Ovary (tissue), 9 donors: ENCODE results near the gene OTUD7B. TPM values are rescaled to one million over a fixed set of nuclear protein-coding genes. Genes with fewer than 3 reads are reported as not detected.
A peak's percentile ranks its signal among the peaks of the same experiment; 100 is the strongest.

ENCODE experiments used
- DNase-seq, 5 donors: peaks; one replicate each; pipeline ENCODE4 v3.0.0-alpha.2; 2019 to 2020
- H3K27ac ChIP-seq, 2 donors: fragments of 200-600 bp; one replicate each; pipeline versions ENCODE4 v1.5.1 to v1.8.0; 2019 to 2022
- H3K27me3 ChIP-seq: fragments of 200-600 bp; one replicate; pipeline ENCODE4 v1.8.0; 2022
- H3K36me3 ChIP-seq: fragments of 200-600 bp; sonication (generic); one replicate; pipeline ENCODE4 v1.5.1; 2019
- H3K4me1 ChIP-seq: one replicate; pipeline ENCODE4 v1.8.1; 2013; ENCODE audit warnings: mild to moderate bottlenecking, moderate library complexity; ENCODE audit not compliant: insufficient read depth
- H3K4me3 ChIP-seq: fragments of 200-600 bp; sonication (generic); one replicate; pipeline ENCODE4 v1.5.1; 2017
- H3K9me3 ChIP-seq, 2 donors: fragments of 200-600 bp in 1 of 2; sonication (generic) in 1 of 2; one replicate each; pipeline versions ENCODE4 v1.5.1 to v1.8.1; 2013 to 2019; ENCODE audit warnings: mild to moderate bottlenecking in 1 of 2, moderate library complexity in 1 of 2
- EP300 ChIP-seq: sonication (generic); formaldehyde crosslinking; IDR thresholded peaks from one replicate; pipeline ENCODE4 v1.6.1; 2017; ENCODE audit warnings: antibody characterized with exemption
- POLR2A ChIP-seq: fragments of 450-650 bp; IDR thresholded peaks from one replicate; pipeline ENCODE4 v1.6.1; 2017; ENCODE audit warnings: antibody characterized with exemption, mild to moderate bottlenecking, moderate library complexity
- WGBS, 3 donors: extraction: QIAGEN DNeasy Blood & Tissue Kit in 1 of 3; methylation state at CpG; one replicate each; pipeline versions ENCODE4 v1.1.5 to v1.1.7; 2013 to 2017; 5-methylcytosine and 5-hydroxymethylcytosine counted together
- intact Hi-C, 4 donors: fragments of 100-400 bp; cut with DNase I; formaldehyde crosslinking; loops; one replicate each; pipeline versions ENCODE4 v1.11.0 to v1.15.1; 2022 to 2023
- polyA plus RNA-seq, 2 donors: library from polyadenylated mRNA; stranded (reverse); fragments of 200-250 nt in 1 of 2; fragments of 350-450 nt in 1 of 2; fragmentation: Illumina TruSeq in 1 of 2; extraction: RNeasy Lipid Tissue Mini Kit (QIAGEN cat#74804) in 1 of 2; gene quantifications; one replicate each; pipeline ENCODE4 v1.2.3, GENCODE V29; 2013 to 2014
- total RNA-seq, 7 donors: library from RNA; depleted of rRNA in 2 of 7; stranded (reverse); fragments of >200 nt in 2 of 7; fragmentation: NEBNext Ultra II Directional in 3 of 7; extraction: Animal tissue kit (Norgen Biotek cat#: 25700) in 3 of 7; gene quantifications; one replicate each; pipeline versions ENCODE4 v1.1.0 to v1.2.4, GENCODE V29; 2016 to 2023
- TF ChIP-seq, protein P1 (sequence below), 3 donors: fragments of 450-650 bp in 2 of 3; fragments of 200-600 bp in 1 of 3; IDR thresholded peaks; one replicate each; pipeline versions ENCODE4 v1.5.1 to v1.8.0; 2016 to 2022; ENCODE audit warnings: antibody characterized with exemption in 3 of 3, mild to moderate bottlenecking in 1 of 3
- donor health status: DM: no; HTN: no; CAD: no; lungs with moderate emphysema.
- donor health status: DM: no; HTN: no; CAD: no.
- donor health status: Bipolar disorder and iron deficiency.
- donor health status: DM: yes; HTN: yes; CAD: no.
- donor health status: DM: no; HTN: no; CAD: no.
- donor health status: DM: yes; HTN: yes; CAD: no.

The OTUD7B gene
- total and polyA plus RNA-seq, 9 donors, result 9.4 to 40.1 (median 28.8) TPM

DNA sequence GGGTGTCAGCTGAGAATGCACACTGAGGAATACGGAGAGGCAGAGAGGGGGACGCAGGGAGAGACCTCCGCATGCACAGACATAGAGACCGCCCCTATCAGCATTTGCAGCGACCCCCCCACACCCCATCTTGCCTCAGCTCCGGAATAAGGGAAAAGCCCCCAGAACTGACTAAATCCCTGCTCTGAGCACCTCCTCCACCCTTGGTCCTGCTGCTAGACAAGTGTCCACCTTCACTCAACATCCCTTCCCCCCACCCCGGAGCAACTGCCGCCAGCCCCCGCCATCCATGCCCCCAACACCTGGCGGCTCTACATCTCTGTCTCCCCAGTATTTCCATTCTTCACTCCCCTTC lies 93.7 kb downstream of the OTUD7B start:
- Histone ChIP-seq H3K27ac (no peak overlapping the region), H3K9me3 (no peaks in the 10 kb centered on the region), H3K36me3 (no peaks in the 10 kb centered on the region), H3K4me1 (no peaks in the 10 kb centered on the region), H3K4me3 (peak overlapping the region; percentile 70), H3K27me3 (no peaks in the 10 kb centered on the region)
- TF ChIP-seq, protein P1, sequence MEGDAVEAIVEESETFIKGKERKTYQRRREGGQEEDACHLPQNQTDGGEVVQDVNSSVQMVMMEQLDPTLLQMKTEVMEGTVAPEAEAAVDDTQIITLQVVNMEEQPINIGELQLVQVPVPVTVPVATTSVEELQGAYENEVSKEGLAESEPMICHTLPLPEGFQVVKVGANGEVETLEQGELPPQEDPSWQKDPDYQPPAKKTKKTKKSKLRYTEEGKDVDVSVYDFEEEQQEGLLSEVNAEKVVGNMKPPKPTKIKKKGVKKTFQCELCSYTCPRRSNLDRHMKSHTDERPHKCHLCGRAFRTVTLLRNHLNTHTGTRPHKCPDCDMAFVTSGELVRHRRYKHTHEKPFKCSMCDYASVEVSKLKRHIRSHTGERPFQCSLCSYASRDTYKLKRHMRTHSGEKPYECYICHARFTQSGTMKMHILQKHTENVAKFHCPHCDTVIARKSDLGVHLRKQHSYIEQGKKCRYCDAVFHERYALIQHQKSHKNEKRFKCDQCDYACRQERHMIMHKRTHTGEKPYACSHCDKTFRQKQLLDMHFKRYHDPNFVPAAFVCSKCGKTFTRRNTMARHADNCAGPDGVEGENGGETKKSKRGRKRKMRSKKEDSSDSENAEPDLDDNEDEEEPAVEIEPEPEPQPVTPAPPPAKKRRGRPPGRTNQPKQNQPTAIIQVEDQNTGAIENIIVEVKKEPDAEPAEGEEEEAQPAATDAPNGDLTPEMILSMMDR (IDR thresholded peaks at IDR 0.05), result no peak
- no peak for TF ChIP-seq POLR2A
- no peak for TF ChIP-seq EP300
- 5 to 7% (median 6%) methylated on average over 10 of the region's 10 CpGs for WGBS, 3 donors
- intact Hi-C loops, result no loop called here
- DNase-seq, result no peak

DNA sequence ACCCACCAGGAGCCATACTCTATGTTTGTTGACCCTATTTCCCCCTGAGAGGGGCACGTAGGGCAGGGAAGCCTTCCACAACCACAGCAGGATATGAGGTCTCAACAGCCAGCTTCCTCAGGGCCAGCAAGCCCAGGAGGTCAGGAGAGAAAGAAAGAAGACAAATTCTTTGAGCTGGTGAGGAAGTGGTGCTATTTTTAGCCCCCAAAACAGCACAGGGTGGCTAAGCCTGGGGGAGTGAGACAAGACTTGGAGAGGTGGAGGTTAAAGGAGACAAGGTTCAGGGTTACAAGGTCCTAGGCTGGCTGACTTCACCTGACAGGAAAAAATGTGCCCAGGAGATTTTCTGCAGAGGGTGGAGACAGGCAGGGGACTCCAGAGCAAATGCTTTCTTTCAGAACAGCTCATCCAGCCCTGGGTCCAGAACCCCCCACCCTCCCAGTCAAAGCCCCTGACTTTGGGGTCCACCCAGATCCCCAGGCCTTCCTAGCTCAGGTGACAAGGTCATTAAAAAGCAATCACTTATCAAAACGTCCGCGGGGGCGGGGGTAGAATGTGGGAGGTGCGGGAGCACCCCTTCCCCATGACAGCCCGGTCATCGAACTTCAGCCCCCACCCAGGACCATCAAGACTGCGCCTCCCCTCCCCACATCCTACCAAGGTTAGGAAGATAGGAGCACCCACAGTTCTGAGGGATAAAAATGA lies 94.2 kb downstream of the OTUD7B start:
- no peak for TF ChIP-seq EP300
- TF ChIP-seq, protein P1 (IDR thresholded peaks at IDR 0.05), result no peak
- no peak for TF ChIP-seq POLR2A
- Histone ChIP-seq H3K27me3 (no peaks in the 10 kb centered on the region), H3K4me3 (peak overlapping the region; percentile 70), H3K4me1 (no peaks in the 10 kb centered on the region), H3K27ac (no peak overlapping the region), H3K36me3 (no peaks in the 10 kb centered on the region), H3K9me3 (no peaks in the 10 kb centered on the region)
- DNase-seq, result no peak
- 6 to 19% (median 14%) methylated on average over 9 of the region's 9 CpGs for WGBS, 3 donors
- intact Hi-C loops, result no loop called here

DNA sequence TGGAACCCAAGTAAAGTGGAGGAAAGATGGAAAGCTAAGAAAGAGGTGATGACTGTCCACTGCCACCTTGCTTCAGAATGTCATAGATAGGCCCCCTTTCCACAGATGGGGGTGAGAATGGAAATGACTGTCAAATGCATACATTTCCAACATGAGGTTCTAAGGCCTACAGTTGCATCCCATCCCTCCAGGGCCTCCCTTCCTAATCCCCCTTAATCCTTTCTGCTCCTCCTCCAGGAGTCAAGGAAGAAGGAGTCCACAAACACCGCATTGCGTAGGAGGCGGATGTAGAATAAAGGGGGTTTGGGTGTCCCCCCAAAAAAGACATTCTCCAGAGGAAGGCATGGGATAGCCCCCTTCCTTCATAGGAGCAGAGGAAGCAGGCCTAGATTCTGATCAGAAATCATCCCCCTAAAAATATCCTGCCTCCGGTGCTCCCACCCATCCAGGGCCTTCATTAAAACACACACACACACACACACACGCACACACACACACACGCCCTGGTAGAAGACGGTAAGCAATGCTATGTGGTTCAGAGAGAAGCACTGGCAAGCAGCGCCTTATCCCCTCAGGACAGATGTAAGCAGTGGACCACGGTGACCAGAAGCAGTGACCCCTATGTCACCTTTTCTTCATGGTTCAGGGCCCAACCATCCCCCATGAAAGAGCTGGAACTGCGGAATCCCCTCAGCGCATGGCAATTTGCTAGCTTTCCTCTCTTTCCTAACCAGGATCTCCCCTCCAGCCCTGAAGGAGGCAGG lies 94.9 kb downstream of the OTUD7B start:
- TF ChIP-seq POLR2A (no peak), EP300 (no peak)
- TF ChIP-seq, protein P1 (IDR thresholded peaks at IDR 0.05), result no peak
- 85 to 86% (median 85%) methylated on average over 11 of the region's 11 CpGs for WGBS, 3 donors
- Histone ChIP-seq H3K4me3 (no peak overlapping the region), H3K36me3 (no peaks in the 10 kb centered on the region), H3K4me1 (no peaks in the 10 kb centered on the region), H3K9me3 (no peaks in the 10 kb centered on the region), H3K27ac (no peak overlapping the region), H3K27me3 (no peaks in the 10 kb centered on the region)
- DNase-seq, result no peak
- intact Hi-C loops, result no loop called here

DNA sequence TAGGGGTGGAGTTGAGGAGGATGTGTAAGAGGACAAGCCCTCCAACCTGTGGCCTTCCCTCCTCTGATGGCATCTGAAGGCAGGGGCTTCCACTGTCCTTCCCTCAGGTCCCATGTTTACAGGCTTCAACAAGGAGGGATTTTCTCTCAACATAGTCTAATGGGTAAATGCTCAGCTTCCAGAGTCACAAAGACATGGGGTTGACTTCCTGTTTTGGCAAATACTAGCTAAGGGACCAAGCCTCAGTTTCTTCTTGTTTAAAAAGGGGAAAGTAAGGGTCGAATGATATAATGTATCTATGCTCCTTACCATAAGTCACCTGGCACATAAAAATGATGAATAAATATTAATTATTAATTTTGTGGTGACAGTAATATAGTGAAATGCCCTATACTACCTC lies 96.0 kb downstream of the OTUD7B start:
- intact Hi-C loops, result no loop called here
- Histone ChIP-seq H3K4me3 (no peak overlapping the region), H3K27me3 (no peaks in the 10 kb centered on the region), H3K4me1 (no peaks in the 10 kb centered on the region), H3K36me3 (no peaks in the 10 kb centered on the region), H3K9me3 (no peaks in the 10 kb centered on the region), H3K27ac (no peak overlapping the region)
- TF ChIP-seq EP300, result no peak
- TF ChIP-seq, protein P1 (IDR thresholded peaks at IDR 0.05), result no peak
- no peak for TF ChIP-seq POLR2A
- no peak for DNase-seq
- 84 to 96% (median 87%) methylated on average over 1 of the region's 1 CpG for WGBS, 3 donors
